Muscle layer of colon (tissue), 2 donors: ENCODE measurements around the gene CCND2.

Source experiments
- H3K27ac ChIP-seq: one replicate; pipeline ENCODE4 v1.7.0; 2013; ENCODE audit warnings: low read depth, mild to moderate bottlenecking, low read length, moderate library complexity
- H3K27me3 ChIP-seq, 2 donors: one replicate each; pipeline ENCODE4 v1.7.0; 2013; ENCODE audit warnings: low read length in 2 of 2, mild to moderate bottlenecking in 2 of 2; ENCODE audit not compliant: insufficient read depth in 2 of 2, control insufficient read depth in 1 of 2
- H3K36me3 ChIP-seq: one replicate; pipeline ENCODE4 v1.7.0; 2013; ENCODE audit warnings: mild to moderate bottlenecking, low read length; ENCODE audit not compliant: insufficient read depth
- H3K4me1 ChIP-seq: one replicate; pipeline ENCODE4 v1.7.0; 2013; ENCODE audit warnings: mild to moderate bottlenecking, low read length; ENCODE audit not compliant: insufficient read depth
- H3K4me3 ChIP-seq, 2 donors: one replicate each; pipeline ENCODE4 v1.7.0; 2013; ENCODE audit warnings: low read length in 2 of 2, low read depth in 1 of 2, mild to moderate bottlenecking in 1 of 2, moderate library complexity in 1 of 2
- H3K9ac ChIP-seq: one replicate; pipeline ENCODE4 v1.7.0; 2013; ENCODE audit warnings: low read length
- H3K9me3 ChIP-seq: one replicate; pipeline ENCODE4 v1.7.0; 2013; ENCODE audit warnings: mild to moderate bottlenecking, low read length
- donor health status: abdominal sarcoma.
- donor health status: Adenocarcinoma of cecum.

The CCND2 gene

DNA sequence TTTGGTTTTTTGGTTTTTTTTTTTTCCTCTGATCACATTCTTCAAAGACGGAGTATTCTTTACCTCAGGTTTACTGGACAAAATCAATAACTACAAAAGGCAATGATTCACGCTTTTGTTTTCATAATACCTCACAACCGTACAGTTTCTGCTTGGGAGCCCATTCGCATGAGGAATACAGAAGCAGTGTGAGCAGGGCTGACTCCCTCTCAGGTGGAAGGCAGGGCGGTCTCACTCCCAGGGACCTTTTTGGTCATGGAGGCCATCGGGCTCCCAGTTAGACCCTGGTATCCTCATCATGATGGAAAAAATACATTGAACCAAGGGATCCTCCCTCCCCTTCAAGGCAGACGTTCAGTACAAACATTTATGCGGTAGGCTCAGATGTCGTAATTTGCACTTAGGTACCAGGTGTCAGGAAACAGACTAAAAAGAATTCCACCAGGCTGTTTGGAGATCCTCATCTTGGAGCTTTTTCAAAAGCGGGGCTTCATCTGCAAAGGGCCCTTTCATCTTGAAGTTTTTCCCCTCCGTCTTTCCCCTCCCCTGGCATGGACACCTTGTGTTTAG, 28.5 kb downstream of the CCND2 start:
- Histone ChIP-seq H3K4me3 (no peak overlapping the region), H3K27me3 (no peaks in the 10 kb centered on the region), H3K36me3 (peaks cover 52% of the 10 kb centered on the region), H3K9ac (no peak overlapping the region), H3K27ac (peak overlapping the region; percentile 71), H3K9me3 (no peaks in the 10 kb centered on the region), H3K4me1 (peaks cover 54% of the 10 kb centered on the region)

DNA sequence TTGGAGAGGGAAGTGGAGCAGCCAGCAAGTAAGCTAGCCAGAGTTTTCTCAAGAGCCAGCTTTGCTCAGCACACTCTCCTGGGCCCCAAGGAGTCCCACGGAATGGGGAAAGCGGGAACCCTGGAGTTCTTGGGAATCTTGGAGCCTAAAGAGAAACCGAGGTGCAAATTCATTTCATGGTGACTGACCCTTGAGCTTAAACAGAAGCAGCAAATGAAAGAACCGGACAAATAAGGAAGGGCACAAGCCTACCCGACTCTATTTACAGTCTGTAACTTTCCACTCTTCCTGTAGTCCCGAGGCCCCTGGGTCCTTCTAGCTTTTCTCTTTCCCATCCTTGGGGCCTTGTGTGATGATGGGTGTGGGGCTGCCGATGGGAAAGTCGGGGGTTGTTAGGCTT, 29.3 kb downstream of the CCND2 start:
- H3K9ac ChIP-seq: no peak overlapping the region
- H3K36me3 ChIP-seq: peaks cover 47% of the 10 kb centered on the region

DNA sequence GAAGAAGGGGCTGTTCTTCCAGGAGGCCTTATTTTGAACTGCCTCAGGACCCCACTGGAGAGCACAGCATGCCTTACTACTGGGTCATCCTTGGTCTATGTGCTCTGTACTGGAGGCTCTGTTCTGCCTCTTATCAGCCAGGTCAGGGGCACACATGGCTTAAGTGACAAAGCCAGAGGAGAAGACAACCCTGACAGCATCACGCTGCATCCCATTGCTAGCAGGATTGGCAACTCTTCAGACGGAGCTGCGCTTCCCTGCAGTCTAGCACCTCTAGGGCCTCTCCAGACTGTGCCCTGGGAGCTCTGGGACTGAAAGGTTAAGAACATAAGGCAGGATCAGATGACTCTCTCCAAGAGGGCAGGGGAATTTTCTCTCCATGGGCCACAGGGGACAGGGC, 30.2 kb downstream of the CCND2 start:
- peak overlapping the region; percentile 30 for H3K27ac ChIP-seq
- H3K4me3 ChIP-seq: no peak overlapping the region
- no peak overlapping the region for H3K9ac ChIP-seq
- peaks cover 39% of the 10 kb centered on the region for H3K36me3 ChIP-seq
- peaks cover 66% of the 10 kb centered on the region for H3K4me1 ChIP-seq
- H3K27me3 ChIP-seq: no peaks in the 10 kb centered on the region
- H3K9me3 ChIP-seq: no peaks in the 10 kb centered on the region

More for the DNA sequence above, 29.3 kb downstream of the CCND2 start:
- Histone ChIP-seq H3K4me1 (peaks cover 58% of the 10 kb centered on the region), H3K4me3 (no peak overlapping the region), H3K27ac (peak overlapping the region; percentile 62), H3K27me3 (no peaks in the 10 kb centered on the region), H3K9me3 (no peaks in the 10 kb centered on the region)

DNA sequence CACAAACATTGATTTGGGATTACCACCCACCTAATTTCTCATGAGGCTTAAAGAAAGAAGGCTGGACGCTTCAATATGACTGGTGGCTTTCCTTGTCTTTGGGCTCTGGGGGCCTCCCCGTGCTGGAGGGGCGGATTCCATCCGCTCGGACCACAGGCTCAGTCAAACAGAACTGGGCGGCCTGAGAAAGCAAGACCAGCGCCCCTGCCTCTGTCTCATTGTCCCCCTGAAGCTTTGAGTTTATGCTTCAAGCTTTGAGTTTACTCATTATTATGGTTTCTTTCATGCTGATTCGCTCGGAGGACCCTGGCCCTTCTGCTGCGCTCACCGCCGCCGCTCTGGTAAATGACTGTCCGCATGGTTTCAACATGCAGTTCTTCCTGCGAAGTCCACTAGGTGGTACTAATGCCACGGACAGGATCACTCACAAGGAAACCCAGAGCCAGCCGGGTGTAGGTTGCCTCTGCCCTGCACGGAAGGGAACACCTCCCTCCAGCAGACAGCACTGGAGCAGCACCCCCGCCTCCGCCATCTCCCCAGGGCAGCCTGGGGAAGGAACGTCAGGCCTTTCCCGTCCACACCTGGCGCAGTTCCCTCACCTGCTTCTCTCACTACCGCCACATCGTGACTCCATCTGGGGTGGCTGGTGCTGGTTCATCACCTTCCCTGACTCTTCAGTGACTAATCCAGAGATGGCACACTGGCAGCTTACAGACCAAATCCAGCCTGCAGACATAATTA, 34.2 kb downstream of the CCND2 start:
- Histone ChIP-seq H3K36me3 (peaks cover 19% of the 10 kb centered on the region), H3K4me3 (peak overlapping the region in 1 of 2 donors; percentile 19), H3K9ac (no peak overlapping the region), H3K9me3 (no peaks in the 10 kb centered on the region), H3K4me1 (peaks cover 43% of the 10 kb centered on the region), H3K27ac (peak overlapping the region; percentile 67), H3K27me3 (no peaks in the 10 kb centered on the region)

DNA sequence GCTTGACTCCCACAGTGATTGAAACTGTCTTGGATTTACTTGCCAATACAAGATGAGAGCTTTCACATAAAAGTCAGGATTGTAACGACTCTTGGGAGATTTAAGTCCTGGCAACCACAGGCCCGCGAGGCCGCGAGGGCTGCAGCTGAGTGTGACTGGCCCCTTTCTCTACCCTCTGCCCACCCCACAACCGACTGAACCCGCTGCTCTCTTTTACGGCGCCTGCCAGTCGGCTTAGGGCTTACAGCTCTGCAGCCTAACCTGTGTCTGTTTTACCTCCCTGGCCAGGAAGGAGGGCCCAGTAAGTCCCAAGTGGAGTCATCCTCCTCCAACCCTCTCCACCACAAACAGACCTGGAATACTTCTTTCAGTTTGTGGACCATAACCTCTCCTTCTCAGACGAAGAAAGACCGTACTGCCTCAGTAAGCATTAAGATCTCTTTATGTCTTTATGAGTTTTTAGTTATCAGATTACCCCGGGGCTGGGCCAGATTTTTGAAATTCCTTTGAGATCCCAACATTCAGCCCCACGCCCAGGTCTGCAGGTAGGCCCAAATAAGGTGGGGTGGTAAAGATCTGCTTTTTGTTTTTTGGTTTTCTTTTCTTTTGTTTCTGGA, 34.9 kb downstream of the CCND2 start:
- Histone ChIP-seq H3K9me3 (no peaks in the 10 kb centered on the region), H3K4me3 (peak overlapping the region in 1 of 2 donors; percentile 19), H3K9ac (no peak overlapping the region)

DNA sequence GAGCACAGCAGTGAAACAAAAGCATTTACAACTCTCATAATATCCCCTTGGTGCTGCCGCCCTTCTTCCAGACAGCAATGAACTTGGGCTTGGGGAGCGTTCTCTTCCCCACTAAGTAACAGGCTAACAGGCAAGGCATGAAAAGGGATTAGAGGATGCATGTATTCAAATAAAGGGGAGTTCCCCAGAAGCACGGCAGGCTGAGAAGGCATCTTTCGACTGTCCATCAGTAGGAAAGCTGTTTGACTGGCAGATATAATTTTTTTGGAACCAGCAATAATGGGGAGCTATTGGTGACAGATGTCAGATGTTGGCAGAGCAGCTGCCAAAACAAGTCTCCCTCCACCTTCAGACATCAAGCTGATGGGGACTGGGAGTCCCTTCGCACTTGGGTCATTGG, 38.2 kb downstream of the CCND2 start:
- no peak overlapping the region for H3K9ac ChIP-seq
- no peak overlapping the region for H3K4me3 ChIP-seq
- peaks cover 4% of the 10 kb centered on the region for H3K36me3 ChIP-seq
- H3K27me3 ChIP-seq: no peaks in the 10 kb centered on the region
- H3K9me3 ChIP-seq: no peaks in the 10 kb centered on the region
- no peak overlapping the region for H3K27ac ChIP-seq
- peaks cover 13% of the 10 kb centered on the region for H3K4me1 ChIP-seq

More for the DNA sequence above, 34.9 kb downstream of the CCND2 start:
- Histone ChIP-seq H3K4me1 (peaks cover 36% of the 10 kb centered on the region), H3K27me3 (no peaks in the 10 kb centered on the region), H3K27ac (peak overlapping the region; percentile 67), H3K36me3 (peaks cover 17% of the 10 kb centered on the region)

DNA sequence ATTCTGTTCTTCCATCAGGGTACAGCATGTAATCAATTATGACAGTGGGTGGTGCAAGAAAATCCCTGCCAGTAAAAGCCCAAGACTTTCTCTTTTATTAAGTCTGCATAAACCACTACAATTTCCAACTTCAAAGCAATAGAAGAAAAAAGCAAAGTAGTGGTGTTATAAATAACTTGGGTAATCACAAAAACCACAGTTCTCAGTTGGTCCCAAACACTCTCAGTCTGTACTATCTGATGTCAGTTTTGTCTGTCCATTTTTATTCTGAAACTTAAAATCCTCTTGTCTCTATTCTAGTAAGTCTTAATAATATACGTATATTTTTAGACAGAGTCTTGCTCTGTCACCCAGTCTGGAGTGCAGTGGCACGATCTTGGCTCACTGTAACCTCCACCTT, 38.7 kb downstream of the CCND2 start:
- no peaks in the 10 kb centered on the region for H3K9me3 ChIP-seq
- H3K4me3 ChIP-seq: no peak overlapping the region
- peaks cover 4% of the 10 kb centered on the region for H3K36me3 ChIP-seq
- H3K27ac ChIP-seq: no peak overlapping the region
- peaks cover 13% of the 10 kb centered on the region for H3K4me1 ChIP-seq
- H3K9ac ChIP-seq: no peak overlapping the region
- H3K27me3 ChIP-seq: no peaks in the 10 kb centered on the region

DNA sequence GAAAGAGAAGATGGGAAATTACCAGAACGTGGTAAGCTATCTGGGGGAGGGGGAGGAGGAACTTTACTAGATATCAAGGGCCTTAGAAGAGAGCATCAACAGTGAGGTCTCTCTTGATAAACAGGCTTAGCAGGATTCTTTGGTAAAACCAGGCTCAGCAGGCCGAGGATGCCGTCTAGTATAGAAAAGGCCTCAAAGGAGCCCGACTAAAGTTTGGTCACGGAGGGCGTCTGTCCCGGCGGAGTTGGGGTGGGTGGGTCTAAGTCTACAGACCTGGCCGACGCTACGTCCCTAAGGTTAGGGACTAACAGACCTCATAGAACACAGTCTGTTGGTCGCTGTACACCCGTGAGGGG, 46.9 kb downstream of the CCND2 start:
- peak overlapping the region; percentile 87 for H3K27ac ChIP-seq
- H3K9me3 ChIP-seq: no peaks in the 10 kb centered on the region
- H3K4me3 ChIP-seq: peak overlapping the region; percentile 70 to 73
- no peaks in the 10 kb centered on the region for H3K27me3 ChIP-seq
- H3K9ac ChIP-seq: peak overlapping the region; percentile 90
- no peaks in the 10 kb centered on the region for H3K36me3 ChIP-seq
- H3K4me1 ChIP-seq: peaks cover 14% of the 10 kb centered on the region

DNA sequence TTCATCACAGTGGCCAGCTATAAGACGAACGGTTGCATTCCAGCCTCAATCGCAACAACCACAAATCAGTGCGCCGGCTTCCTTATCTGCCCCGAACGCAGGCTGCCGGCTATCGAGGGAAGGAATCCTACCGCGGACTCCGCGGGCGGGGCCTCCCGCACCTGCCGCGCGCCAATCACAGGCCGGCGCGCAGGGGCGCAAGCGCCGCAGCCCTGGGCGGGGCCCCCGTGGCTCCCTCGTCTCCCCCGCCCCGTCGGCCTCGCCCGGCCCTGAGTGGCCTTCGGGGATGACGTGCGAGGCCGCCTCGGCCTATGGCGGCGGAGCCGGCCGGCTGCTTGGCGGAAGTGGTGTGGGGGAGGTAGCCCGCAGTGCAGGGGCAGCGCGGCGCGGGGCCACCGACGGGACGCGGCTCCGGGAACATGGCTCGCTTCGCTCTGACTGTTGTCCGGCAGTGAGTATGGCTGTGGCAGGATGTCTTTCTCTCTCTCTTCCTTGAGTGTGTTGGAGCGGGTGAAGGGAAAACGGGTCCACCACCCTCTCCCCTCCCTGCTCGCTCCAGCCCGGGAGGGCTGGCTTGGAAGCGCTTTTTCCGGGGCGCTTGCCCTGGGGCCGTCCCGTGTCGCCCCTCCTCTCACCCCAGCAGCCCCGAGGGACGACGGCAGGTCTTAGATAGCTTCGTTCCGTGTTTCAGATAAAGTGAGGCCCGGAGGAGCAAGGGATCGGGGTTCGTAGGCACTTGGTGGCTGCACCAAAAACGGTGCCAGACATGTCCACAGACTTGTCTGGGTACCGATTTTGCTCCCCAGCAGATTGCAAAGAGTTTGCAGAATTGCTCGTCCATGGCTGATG, 47.5 kb downstream of the CCND2 start, which contains the start of gene TIGAR:
TSS of gene TIGAR (plus strand) at position 361 of the 849 bp plus-strand sequence. CDS start at position 420, 59 bp downstream.
- Histone ChIP-seq H3K4me1 (peaks cover 19% of the 10 kb centered on the region), H3K9me3 (no peaks in the 10 kb centered on the region), H3K27me3 (no peaks in the 10 kb centered on the region), H3K36me3 (no peaks in the 10 kb centered on the region), H3K4me3 (peak within 1 kb of the TSS; percentile 88 to 98), H3K9ac (peak within 1 kb of the TSS; percentile 90), H3K27ac (peak within 1 kb of the TSS; percentile 96)

DNA sequence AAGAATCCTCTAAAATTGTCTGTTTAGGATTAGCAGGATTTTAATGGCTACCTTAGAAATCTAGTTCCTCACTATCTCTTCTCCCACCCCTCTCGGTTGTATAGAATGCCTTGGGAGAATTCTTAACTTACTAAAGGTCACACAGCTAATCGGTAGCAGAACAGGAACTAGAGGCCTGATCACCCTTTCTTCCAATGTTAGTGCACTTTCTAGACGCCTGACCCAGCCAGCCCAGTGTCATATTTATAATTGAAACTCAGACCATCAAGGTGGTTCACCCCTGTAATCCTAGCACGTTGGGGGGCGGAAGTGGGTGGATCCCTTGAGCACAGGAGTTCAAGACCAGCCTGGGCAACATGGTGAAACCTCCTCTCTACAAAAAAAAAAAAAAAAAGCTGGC, 49.2 kb downstream of the CCND2 start:
- Histone ChIP-seq H3K4me3 (no peak overlapping the region), H3K27ac (no peak overlapping the region), H3K9ac (no peak overlapping the region)

More for the DNA sequence above, 49.2 kb downstream of the CCND2 start:
- no peaks in the 10 kb centered on the region for H3K9me3 ChIP-seq
- H3K36me3 ChIP-seq: no peaks in the 10 kb centered on the region
- peaks cover 30% of the 10 kb centered on the region for H3K4me1 ChIP-seq
- H3K27me3 ChIP-seq: no peaks in the 10 kb centered on the region
